GM21737 (cell line): ENCODE data around the gene PRAMEF2.
"Not testable (repeated sequence)": the region's sequence is repeated elsewhere in the genome, so short reads cannot be mapped to it uniquely, and the experiment has no call there.

Experiments used
- ATAC-seq: cut with Tn5 transposase; IDR thresholded peaks from one replicate; pipeline ENCODE4 v1.9.1; 2021; ENCODE audit warnings: mild to moderate bottlenecking, moderate library complexity; ENCODE audit not compliant: unreplicated experiment

Gene PRAMEF2, protein sequence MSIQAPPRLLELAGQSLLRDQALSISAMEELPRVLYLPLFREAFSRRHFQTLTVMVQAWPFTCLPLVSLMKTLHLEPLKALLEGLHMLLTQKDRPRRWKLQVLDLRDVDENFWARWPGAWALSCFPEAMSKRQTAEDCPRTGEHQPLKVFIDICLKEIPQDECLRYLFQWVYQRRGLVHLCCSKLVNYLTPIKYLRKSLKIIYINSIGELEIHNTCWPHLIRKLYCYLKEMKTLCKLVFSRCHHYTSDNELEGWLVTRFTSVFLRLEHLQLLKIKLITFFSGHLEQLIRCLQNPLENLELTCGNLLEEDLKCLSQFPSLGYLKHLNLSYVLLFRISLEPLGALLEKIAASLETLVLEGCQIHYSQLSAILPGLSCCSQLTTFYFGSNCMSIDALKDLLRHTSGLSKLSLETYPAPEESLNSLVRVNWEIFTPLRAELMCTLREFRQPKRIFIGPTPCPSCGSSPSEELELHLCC

DNA sequence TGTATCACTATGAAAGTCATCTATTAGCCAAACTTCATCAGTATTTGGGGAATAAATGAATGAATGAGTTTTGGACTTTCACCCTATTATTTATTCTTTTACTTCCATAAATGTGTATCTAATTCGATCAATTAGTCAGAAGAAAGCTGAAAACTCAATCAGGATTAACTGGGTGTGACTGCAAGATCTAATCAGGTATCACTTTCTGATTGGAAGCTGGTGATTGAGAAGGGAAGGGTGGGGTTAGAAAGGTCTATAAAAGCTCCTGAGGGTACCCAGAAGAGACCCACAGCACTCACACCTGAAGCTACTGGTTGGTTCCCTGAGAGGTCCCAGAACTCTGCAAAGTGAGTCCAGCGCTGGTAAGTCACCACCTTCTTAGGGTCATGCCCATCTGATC is at the start of gene PRAMEF2:
Gene PRAMEF2 (plus strand): TSS at position 301 of the 400 bp plus-strand sequence. CDS start 1,924 bp downstream, outside the sequence.
- ATAC-seq = not testable (repeated sequence)

DNA sequence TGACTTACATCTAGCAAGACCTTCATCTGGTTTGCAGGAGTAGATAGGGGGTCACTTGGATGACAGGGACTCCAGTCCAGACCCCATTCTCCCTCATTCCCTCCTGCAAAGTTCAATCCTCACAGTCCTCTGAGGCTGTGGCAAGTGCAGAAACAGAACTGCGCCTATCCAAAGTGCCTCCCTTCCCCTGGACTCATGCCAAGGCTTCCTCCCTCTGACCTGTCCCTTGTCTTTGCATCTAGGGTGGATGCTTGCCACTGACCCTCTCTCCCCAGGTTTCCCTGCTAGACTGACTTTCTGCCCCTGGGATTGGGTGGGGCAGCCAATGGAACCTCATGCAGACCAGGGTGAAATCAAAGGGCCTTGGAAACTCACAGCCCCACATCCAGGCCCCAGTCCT is 47.0 kb upstream of the PRAMEF2 start:
- no peak for ATAC-seq

DNA sequence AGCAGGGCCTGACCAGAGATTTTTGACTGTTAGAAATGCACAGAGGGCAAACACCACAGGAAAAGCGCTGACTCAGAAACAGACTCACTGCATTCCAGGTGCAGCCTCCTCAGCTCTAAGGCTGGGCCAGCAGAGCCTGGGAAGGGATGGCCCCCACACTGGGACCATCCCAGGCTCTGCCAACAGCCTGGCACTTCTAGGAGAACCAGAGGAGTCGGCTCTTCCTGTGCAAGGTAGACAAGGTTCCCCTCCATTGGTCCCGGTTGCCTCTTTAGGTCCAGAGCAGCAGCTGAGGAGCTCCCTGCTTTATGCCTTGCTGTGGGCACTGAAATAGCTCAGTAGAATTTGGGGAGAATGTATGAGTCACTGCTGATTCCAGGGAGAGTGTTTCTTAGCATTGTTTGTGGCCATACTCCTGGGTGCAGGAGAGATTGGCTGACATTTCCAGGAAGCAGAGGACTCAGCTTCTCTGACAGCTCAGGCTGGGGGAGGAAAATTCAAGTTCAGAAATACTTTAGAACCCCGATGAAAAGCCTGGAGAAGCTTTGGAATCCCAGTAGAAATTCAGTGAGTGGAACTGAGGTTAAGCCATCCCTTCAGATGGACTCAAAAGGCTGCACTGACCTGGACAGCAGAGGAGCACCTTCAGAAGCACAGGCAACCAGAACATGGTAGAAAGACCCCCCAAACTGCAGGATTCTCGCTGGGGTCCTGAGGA is 46.0 kb upstream of the PRAMEF2 start:
- ATAC-seq = no peak

DNA sequence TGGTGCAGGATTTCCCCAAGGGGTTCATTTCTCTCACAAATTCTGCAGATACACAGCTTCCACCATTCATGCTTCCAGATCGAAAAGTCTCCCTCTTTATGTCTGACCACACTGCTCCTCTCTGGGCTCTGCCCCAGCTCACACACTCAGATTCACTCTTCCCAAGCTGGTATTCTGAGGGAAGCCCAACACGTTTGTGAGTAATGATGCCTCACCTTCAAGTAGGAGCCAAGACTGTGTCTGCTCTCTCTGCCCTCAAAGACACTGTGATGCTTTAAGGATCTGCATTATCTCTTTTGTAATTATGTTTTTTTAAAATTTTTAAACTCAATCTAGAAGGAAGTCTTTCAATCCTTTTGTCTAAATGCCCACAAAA is 45.5 kb upstream of the PRAMEF2 start:
- ATAC-seq = no peak

DNA sequence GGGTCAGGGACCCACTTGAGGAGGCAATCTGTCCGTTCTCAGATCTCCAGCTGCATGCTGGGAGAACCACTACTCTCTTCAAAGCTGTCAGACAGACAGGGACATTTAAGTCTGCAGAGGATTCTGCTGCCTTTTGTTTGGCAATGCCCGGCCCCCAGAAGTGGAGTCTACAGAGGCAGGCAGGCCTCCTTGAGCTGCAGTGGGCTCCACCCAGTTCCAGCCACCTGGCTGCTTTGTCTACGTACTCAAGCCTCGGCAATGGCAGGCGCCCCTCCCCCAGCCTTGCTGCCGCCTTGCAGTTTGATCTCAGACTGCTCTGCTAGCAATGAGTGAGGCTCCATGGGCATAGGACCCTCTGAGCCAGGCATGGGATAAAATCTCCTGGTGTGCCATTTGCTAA is 37.8 kb upstream of the PRAMEF2 start:
- not testable (repeated sequence) for ATAC-seq

DNA sequence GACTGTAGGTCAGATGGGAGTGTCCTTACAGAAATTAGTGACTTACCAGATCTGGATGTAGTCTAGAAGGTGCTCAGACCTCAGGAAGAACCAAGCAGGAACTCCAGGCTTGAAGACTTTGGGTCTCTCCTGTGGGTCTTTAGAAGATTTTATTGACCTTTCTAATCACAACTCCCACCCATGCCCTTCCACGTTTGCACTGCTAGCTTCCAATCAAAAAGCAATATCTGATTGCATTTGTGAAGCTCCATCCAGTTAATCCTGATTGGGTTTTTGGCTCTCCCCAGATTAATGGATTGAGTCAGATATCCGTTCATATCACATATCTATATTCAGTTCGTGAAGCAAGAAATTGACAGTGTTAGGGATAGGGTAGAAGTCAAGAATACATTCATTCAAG is 25.6 kb upstream of the PRAMEF2 start, which contains the start of gene PRAMEF11:
Gene PRAMEF11 (minus strand): TSS at position 101 of the 400 bp plus-strand sequence. CDS start 2,621 bp downstream, outside the sequence.
- not testable (repeated sequence) for ATAC-seq

DNA sequence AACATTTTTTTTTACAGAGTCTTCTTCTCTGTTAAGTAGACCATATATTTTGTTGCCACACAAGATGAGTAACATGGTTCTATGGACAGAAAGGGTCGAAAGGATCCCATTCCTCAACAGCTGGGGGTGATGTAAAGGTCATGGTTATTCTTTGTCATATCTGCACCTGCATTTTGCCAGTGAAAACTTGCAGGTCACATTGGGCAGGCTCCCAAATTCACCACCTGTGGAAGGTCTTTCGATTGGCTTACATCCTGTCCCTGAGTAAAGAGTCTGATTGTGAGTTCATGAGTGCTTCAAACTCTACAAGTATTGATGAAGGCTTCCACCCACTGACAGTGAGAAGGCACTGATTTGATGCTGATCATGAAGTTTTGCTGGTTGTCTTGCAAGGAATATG is 23.6 kb upstream of the PRAMEF2 start:
- not testable (repeated sequence) for ATAC-seq

DNA sequence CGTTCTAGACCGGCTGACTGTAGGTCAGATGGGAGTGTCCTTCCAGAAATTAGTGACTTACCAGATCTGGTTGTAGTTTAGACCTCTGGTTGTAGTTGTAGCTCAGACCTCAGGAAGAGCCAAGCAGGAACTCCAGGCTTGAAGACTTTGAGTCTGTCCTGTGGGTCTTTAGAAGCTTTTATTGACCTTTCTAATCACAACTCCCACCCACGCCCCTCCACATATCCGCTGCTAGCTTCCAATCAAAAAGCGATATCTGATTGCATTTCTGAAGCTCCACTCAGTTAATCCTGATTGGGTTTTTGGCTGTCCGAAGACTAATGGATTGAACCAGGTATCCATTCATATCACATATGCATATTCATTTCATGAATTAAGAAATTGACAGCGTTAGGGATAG is 8.3 kb upstream of the PRAMEF2 start, which contains the start of gene HNRNPCL1:
Gene HNRNPCL1 (minus strand): TSS at position 101 of the 400 bp plus-strand sequence. CDS start 431 bp downstream, outside the sequence.
- ATAC-seq = not testable (repeated sequence)

DNA sequence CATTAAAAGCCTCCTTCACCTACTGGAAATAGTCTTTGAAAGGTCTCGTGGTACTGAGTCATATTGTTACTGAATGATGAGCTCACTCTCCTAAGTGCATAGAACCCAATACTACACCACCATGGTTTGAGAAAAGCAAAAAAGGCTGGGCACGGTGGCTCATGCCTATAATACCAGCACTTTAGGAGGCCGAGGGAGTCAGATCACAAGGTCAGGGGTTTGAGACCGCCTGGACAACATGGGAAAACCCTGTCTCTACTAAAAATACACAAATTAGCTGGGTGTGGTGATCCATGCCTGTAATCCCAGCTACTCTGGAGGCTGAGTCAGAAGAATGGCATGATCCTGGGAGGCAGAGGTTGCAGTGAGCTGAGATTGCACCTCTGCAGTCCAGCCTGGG is 5.1 kb upstream of the PRAMEF2 start:
- ATAC-seq = no peak

DNA sequence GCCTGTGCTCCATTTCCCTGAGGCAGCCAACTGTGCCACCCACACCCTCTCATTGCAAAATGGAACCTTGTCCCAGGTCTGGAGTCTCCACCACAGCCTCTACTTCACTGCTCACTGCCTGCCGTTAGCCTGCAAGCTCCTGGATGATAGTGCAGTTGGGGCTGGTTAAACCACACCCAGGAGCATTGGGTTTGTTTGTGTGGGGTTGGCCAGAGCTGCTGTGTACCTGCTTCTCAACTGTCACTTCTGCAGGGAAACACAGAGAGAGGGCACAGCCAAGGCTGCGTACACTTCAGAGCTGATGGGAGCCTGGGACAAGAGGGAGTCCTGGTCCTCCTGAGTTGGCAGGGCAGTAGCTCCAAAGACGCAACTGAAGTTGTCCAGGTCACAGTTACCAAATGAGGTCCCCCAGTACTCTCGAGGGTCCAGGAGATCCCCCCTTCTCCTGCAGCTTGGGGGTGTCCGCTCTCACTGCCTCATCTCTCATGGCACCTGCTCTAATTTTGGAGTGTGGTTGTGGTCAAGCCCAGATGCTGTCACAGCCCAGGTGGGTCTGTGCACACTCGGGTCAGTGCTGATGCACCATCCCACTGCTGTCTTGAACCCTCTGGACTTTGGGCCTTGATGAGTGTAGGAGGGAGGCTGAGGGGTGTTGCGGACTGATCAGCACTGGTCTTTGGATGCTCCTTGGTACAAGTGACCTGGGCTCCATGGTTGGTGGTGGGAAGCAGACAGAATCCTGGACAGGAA is 6.4 kb downstream of the PRAMEF2 start:
- ATAC-seq = not testable (repeated sequence)

DNA sequence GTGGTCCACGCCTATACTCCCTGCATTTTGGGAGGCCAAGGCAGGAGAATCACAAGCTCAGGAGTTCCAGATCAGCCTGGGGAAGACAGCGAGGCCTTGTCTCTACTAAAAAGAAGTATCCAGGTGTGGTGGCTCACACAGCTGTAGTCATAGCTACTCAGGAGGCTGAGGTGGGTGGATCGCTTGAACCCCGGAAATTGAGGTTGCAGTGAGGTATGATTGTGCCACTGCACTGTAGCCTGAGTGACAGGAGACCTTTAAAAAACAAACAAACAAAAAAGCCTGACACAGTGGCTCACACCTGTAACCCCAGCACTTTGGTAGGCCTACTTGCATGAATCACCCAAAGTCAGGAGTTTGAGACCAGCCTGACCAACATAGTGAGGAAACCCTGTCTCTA is 21.6 kb downstream of the PRAMEF2 start:
- not testable (repeated sequence) for ATAC-seq

DNA sequence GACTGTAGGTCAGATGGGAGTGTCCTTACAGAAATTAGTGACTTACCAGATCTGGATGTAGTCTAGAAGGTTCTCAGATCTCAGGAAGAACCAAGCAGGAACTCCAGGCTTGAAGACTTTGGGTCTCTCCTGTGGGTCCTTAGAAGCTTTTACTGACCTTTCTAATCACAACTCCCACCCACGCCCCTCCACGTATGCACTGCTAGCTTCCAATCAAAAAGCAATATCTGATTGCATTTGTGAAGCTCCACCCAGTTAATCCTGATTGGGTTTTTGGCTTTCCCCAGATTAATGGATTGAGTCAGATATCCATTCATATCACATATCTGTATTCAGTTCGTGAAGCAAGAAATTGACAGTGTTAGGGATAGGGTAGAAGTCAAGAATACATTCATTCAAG is 29.2 kb downstream of the PRAMEF2 start, which contains the start of gene PRAMEF4:
Gene PRAMEF4 (minus strand): TSS at position 101 of the 400 bp plus-strand sequence. CDS start 2,807 bp downstream, outside the sequence.
- not testable (repeated sequence) for ATAC-seq

DNA sequence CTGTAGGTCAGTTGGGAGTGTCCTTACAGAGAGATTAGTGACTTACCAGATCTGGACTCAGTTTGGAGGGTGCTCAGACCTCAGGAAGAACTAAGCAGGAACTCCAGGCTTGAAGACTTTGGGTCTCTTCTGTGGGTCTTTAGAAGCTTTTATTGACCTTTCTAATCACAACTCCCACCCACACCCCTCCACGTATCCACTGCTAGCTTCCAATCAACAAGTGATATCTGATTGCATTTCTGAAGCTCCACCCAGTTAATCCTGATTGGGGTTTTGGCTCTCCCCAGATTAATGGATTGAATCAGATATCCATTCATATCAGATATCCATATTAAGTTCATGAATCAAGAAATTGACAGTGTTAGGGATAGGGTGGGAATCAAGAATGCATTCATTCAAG is 41.3 kb downstream of the PRAMEF2 start, which contains the start of gene PRAMEF10:
Gene PRAMEF10 (minus strand): TSS at position 101 of the 400 bp plus-strand sequence. CDS start 2,423 bp downstream, outside the sequence.
- ATAC-seq = not testable (repeated sequence)

DNA sequence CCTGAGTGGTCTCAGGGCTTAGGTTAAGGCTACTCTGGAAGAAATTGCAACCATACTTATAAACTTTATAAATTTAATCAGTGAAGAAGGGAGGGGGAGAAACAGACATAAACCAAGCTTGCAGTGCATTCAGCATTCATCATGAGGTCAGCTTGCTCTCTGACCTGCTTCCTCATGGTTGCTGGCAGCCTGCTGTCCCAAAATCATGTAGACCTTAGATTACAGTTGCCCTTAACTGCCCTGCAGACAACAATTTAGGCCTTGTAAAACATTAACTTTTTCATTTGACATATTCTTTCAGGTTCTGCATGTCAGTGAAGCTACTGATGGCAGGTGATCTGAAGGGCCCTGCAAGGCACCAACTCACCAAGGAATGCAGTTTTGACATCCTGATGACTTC is 42.3 kb downstream of the PRAMEF2 start:
- not testable (repeated sequence) for ATAC-seq

DNA sequence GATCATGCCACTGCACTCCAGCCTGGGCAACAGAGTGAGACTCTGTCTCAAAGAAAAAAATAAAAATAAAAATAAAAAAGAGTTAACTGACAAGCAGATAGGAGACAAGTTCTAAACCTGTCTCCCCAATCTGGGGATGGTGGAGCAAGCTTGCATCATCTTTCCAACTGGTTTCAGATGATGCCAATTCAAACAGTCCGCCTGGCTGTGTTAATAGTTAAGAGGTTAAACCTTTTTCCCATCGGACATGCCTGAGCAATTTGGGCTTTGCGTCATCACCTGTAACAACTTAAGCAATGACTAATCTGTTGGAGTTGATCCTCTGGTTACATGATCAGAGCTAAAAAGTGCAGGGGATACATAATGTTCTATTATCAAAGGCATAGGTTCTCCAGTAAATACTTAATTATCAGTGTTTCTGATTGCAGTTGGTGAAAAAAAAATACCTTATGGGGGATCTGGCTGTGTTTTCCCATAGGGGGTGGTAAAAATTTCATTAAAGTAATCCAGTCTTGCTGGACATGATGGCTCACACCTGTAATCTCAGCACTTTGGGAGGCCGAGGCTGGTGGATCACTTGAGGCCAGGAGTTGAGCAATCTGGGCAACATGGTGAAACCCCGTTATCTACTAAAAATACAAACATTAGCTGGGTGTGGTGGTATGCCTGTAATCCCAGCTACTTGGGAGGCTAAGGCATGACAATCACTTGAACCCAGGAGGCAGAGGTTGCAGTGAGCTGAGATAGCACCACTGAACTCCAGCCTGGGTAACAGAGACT is 47.1 kb downstream of the PRAMEF2 start:
- not testable (repeated sequence) for ATAC-seq
